Mesothelial cell of epicardium (in vitro differentiated cells): ENCODE data around the gene MYL5. TPM values are rescaled to one million over a fixed set of nuclear protein-coding genes. Genes with fewer than 3 reads are reported as not detected.
A peak's percentile ranks its signal among the peaks of the same experiment; 100 is the strongest.

Experiments
- DNase-seq, 2 experiments: peaks; one replicate each; pipeline ENCODE4 v3.0.0; 2021; ENCODE audit warnings: low spot score in 2 of 2; ENCODE audit not compliant: unreplicated experiment in 2 of 2
- H3K27ac Mint-ChIP-seq: 2 replicates; pipeline ENCODE4 v1.8.0; 2021; ENCODE audit warnings: mixed read lengths
- H3K27me3 Mint-ChIP-seq: 2 replicates; pipeline ENCODE4 v1.8.0; 2021; ENCODE audit warnings: low read depth, mixed read lengths
- H3K36me3 Mint-ChIP-seq: 2 replicates; pipeline ENCODE4 v1.8.0; 2021; ENCODE audit warnings: mixed read lengths
- H3K4me1 Mint-ChIP-seq: 2 replicates; pipeline ENCODE4 v1.8.0; 2021; ENCODE audit warnings: mixed read lengths
- H3K4me3 Mint-ChIP-seq: 2 replicates; pipeline ENCODE4 v1.8.0; 2021; ENCODE audit warnings: mild to moderate bottlenecking, moderate library complexity, mixed read lengths
- H3K9me3 Mint-ChIP-seq: 2 replicates; pipeline ENCODE4 v1.8.0; 2021; ENCODE audit warnings: mixed read lengths
- CTCF ChIP-seq: fragments of 200-600 bp; sonication (generic); IDR thresholded peaks from one replicate; pipeline ENCODE4 v1.5.0; 2021; ENCODE audit warnings: antibody characterized with exemption; ENCODE audit not compliant: unreplicated experiment
- total RNA-seq: library from RNA; stranded (reverse); gene quantifications from 3 replicates; pipeline ENCODE4 v1.2.1, GENCODE V29; 2021

The MYL5 gene
- total RNA-seq, 1 donor from 2014 or later: 32.1 TPM

- DNase-seq: no peak
- peak overlapping the region; percentile 80 for H3K4me3 Mint-ChIP-seq
- H3K27me3 Mint-ChIP-seq: no peaks in the 10 kb centered on the region
- H3K9me3 Mint-ChIP-seq: no peaks in the 10 kb centered on the region
- peaks cover 6% of the 10 kb centered on the region for H3K36me3 Mint-ChIP-seq
- peak overlapping the region; percentile 75 for H3K27ac Mint-ChIP-seq
- peaks cover 17% of the 10 kb centered on the region for H3K4me1 Mint-ChIP-seq
- no peak for TF ChIP-seq CTCF
Measured at GRCh38 chr4:673349-674091, 822 bp upstream of the MYL5 start.

GRCh38 chr4:675036-675882 is 917 bp downstream of the MYL5 start:
- Mint-ChIP-seq H3K4me1 (peaks cover 17% of the 10 kb centered on the region), H3K36me3 (peaks cover 6% of the 10 kb centered on the region), H3K9me3 (no peaks in the 10 kb centered on the region), H3K27me3 (no peaks in the 10 kb centered on the region), H3K27ac (peak overlapping the region; percentile 53), H3K4me3 (peak overlapping the region; percentile 80)
- no peak for TF ChIP-seq CTCF
- peak in 1 of 2 experiments; percentile 18 for DNase-seq

- Mint-ChIP-seq H3K9me3 (no peaks in the 10 kb centered on the region), H3K36me3 (peaks cover 5% of the 10 kb centered on the region), H3K27me3 (no peaks in the 10 kb centered on the region), H3K27ac (peak overlapping the region; percentile 30), H3K4me1 (peaks cover 17% of the 10 kb centered on the region), H3K4me3 (peak overlapping the region; percentile 80)
- DNase-seq: no peak
- TF ChIP-seq CTCF: no peak
Measured at GRCh38 chr4:675980-676870, 1.9 kb downstream of the MYL5 start.

GRCh38 chr4:676871-677235 is 2.5 kb downstream of the MYL5 start:
- no peak for TF ChIP-seq CTCF
- Mint-ChIP-seq H3K9me3 (no peaks in the 10 kb centered on the region), H3K4me1 (peaks cover 17% of the 10 kb centered on the region), H3K4me3 (peak overlapping the region; percentile 17), H3K27me3 (no peaks in the 10 kb centered on the region), H3K27ac (peak overlapping the region; percentile 25), H3K36me3 (peaks cover 5% of the 10 kb centered on the region)
- DNase-seq: no peak
